EH (cell line): Measurements from ENCODE around the gene FBXW7.

Experiments
- DNase-seq: peaks from one replicate; pipeline ENCODE4 v3.0.0-alpha.2; 2015; ENCODE audit warnings: low read depth

Gene FBXW7

DNA sequence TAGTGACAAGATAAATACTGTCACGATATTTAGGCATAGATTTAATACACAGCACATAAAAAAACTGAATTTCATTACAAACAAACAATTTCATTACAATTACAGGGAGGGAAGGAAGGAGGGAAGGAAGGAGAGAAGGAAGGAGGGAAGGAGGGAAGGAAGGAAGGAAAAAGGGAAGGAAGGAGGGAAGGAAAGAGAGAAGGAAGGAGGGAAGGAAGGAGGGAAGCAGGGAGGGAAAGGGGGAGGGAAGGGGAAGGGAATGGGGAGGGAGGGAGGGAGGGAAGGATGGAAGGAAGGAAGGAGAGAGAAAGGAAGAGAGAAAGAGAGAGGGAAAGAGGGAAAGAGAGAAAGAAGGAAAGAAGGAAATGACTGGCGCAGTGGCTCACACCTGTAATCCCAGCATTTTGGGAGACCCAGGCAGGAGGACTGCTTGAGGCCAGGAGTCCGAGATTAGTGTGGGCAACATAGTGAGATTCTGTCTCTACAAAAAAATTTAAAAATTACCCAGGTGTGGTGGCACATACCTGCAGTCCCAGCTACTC is 64.6 kb downstream of the FBXW7 start:
- no peak for DNase-seq

DNA sequence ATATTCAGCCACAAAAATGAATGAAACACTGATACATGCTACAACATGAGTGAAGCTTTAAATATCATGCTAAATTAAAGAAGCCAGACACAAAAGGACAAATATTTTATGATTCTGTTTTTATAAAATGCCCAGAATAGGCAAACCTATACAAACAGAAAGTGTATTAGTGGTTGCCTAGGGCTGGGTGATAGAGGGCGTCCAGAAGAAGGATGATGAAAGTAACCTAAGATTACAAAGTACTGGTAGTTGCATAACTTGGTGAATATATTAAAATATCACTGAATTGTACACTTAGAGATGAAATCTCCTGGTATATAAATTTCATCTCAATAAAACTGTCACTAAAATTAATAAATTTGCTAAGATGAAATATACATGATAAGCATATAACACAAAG is 67.5 kb downstream of the FBXW7 start:
- no peak for DNase-seq

DNA sequence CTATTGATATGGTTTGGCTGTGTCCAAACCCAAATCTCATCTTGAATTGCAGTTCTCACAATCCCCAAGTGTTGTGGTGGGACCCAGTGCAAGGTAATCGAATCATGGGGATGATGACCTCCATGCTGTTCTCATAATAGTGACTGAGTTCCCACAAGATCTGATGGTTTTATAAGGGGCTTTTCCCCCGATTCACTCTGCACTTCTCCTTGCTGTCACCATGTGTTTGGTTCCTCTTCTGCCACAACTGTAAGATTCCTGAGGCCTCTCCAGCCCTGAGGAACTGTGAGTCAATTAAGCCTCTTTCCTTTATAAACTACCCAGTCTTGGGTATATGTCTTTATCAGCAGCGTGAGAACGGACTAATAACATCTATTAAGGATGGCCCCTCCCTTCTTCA is 68.8 kb downstream of the FBXW7 start:
- DNase-seq: no peak

GRCh38 chr4:152464030-152464823 is 71.7 kb downstream of the FBXW7 start:
- DNase-seq: no peak

DNA sequence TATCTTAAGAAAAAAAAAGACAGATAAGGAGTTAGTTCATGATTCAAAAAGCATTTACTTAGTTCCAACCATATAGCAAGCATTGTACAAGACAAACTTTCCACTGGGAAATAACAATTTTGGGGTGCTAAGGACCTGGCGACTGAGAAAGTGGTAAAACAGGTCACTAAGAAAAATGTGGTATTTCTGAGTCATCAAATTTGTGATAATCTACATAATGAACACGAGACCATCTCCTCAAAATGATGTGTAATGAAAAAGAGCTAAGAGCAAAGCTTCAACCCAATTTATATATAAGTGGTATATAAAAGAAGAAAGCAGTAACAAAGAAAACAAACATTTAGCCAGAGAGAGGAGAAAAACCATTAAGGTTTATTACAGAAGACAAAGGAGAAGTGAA is 72.3 kb downstream of the FBXW7 start:
- no peak for DNase-seq

GRCh38 chr4:152462695-152463094 is 73.2 kb downstream of the FBXW7 start:
- DNase-seq: peak; percentile 43

DNA sequence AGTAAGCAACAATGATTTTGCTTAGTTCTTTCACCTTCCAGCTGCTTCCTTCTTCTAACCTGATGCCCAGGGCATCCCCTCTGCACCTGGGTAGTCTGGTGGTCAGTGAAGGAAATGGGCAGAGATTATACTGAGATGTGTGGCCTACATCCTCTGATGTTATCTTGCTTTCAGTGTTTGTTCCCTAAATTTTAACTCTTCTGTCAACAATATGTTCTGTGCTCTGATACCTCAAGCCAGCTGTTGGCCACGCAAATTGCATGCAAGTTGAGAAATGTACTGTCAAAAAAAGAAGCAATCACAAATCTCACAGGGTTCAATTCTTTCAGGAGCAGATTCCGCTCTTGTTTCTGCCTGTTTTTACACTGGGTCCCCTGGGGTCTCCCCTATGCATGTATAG is 73.8 kb downstream of the FBXW7 start:
- DNase-seq: no peak

DNA sequence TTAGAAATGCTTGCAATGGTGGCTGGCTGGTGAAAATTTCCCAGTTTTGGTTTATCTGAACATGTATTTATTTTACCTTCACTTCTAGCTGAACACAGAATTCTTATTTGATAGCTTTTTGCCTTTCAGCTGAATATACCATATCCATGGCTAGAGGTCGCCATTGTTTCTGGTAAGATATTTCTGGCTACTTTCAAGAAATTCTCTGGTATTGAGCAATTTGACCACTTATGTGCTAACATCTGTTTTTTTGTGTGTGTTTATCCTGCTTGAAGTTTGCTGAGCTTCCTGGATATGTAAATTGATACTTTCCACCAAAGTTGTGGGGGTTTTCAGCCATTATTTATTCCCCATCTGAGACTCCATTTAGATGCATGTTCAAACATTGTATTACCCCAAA is 75.4 kb downstream of the FBXW7 start:
- DNase-seq: peak; percentile 56

DNA sequence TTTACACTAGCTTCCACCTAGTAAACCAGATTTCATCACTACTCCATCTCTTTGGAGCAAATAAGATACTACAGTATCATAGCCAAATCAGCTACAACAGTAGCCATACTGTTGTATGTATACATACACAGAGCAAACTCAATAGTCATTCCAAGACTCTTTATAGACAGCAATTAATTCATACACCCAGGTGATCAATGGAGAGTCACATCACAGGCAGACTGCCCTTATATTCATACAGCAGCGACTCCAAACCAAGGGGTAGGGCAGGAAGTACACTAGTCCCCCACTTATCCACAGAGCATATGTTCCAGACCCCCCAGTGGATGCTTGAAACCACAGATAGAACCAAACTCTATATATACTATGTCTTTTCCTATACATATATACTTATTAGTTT is 76.6 kb downstream of the FBXW7 start:
- no peak for DNase-seq

GRCh38 chr4:152458801-152459302 is 77.0 kb downstream of the FBXW7 start:
- peak; percentile 15 for DNase-seq

DNA sequence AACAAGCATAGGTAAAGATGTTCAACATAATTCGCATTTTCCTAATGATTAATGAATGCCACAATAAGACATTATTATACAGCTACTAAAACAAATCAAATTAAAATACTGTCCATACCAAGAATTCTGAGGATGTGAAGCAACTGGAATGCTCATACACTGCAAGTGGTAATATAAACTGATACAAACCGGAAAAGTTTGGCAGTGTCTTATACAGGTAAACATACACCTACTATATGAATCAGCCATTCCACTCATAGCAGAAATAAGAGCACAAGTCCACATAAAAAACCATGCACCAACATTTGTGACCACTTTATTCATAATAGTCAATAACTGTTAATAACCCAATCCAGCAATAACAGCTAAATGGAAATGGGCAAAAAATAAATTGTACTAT is 79.3 kb downstream of the FBXW7 start:
- DNase-seq: peak; percentile 21

GRCh38 chr4:152455311-152455710 is 80.6 kb downstream of the FBXW7 start:
- no peak for DNase-seq

DNA sequence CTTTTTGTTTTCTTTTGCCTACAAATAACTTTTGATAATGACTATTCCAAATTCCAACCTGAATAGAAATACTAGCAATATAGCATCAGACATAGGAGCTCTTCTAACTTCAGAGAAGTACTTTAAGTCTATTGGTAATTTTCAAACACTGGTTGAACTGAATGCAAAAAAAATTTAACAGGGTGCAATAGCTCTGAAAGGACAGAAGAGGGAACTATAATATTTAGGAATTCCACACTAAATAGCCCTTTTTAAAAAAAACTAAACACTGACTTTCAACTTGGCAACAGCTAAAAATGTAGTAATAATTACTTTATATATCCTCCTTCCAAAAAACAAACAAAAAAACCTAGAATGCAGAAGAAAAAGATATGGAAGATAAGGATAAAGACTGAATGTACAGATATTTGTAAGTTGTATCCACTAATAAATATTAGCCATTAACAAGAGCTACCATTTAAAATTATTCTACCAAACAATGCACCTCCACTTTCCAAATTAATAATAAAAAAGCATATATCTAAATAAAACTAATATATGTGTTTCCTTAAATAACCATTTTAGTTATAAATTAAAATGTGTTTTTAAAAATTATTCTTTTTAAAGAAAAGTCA is 81.4 kb downstream of the FBXW7 start:
- peak; percentile 39 for DNase-seq

DNA sequence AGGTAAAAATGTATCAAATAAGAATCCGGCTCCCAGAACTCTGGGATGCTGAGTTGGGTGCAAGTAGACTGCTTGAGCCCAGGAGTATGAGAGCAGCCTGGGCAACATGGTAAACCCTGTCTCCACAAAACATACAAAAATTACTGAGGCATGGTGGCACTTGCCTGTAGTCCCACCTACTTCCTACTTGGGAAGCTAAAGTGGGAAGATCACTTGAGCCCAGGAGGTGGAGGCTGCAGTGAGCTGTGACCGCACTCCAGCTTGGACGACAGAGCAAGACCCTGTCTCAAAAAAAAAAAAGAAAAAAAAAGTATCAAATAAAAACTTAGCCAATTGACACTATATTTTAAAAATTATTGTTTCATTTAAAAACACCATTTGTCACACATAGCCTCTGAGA is 84.4 kb downstream of the FBXW7 start:
- DNase-seq: no peak

- DNase-seq: no peak
These were observed 87.0 kb downstream of the FBXW7 start for GRCh38 chr4:152448854-152449253.

- no peak for DNase-seq
These were observed 87.7 kb downstream of the FBXW7 start for GRCh38 chr4:152448038-152448707.

GRCh38 chr4:152443859-152444258 is 92.0 kb downstream of the FBXW7 start:
- DNase-seq: no peak

GRCh38 chr4:152437561-152437960 is 98.3 kb downstream of the FBXW7 start:
- DNase-seq: no peak

DNA sequence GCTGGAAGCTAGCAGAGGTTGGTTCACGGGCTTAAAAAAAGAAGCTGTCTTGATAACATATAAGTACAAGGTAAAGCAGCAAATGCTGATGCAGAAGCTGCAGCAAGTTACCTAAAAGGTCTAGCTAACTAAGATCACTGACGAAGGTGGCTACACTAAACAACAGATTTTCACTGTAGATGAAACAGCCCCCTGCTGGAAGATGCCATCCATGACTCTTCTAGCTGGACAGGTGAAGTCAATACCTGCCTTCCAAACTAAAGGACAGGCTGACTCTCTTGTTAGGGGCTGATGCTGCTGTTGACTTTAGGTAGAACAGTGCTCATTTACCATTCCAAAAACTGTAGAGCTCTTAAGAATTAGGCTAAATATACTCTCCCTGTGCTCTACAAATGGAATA is 99.5 kb downstream of the FBXW7 start:
- no peak for DNase-seq

DNA sequence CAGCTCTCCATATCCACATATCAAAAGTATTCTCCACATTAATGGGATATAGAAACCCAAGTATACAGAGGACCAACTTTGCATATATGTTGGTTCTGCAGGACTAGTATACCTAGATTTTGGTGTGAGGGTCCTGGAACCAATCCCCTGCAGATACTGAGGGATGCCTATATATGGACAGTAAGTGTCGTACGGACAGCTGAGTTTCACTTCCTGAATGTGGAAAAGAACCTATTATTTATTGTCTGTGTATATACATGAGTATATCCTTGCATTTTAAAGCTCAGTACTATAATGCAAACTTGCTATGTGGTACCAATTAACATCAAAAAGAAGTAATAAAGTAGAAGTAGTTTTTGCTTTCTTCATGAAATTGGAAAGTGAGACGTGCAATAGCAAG is 101.9 kb downstream of the FBXW7 start:
- no peak for DNase-seq

- DNase-seq: no peak
These were observed 104.1 kb downstream of the FBXW7 start for GRCh38 chr4:152431784-152432183.

GRCh38 chr4:152431291-152431690 is 104.6 kb downstream of the FBXW7 start:
- DNase-seq: no peak

GRCh38 chr4:152430507-152430906 is 105.4 kb downstream of the FBXW7 start:
- no peak for DNase-seq
